Ureter (tissue), 1 donor: ENCODE results near the gene PCDHA3. TPM values are rescaled to one million over a fixed set of nuclear protein-coding genes. Genes with fewer than 3 reads are reported as not detected.
"Not testable (repeated sequence)": the region's sequence is repeated elsewhere in the genome, so short reads cannot be mapped to it uniquely, and the experiment has no call there.

Experiments used
- DNase-seq: peaks from one replicate; pipeline ENCODE4 v3.0.0-alpha.2; 2020; ENCODE audit warnings: low spot score
- total RNA-seq: library from RNA; stranded (reverse); gene quantifications from one replicate; pipeline ENCODE4 v1.2.4, GENCODE V29; 2023
- donor health status: DM: yes; HTN: yes; CAD: no.

The PCDHA3 gene
- total RNA-seq, 1 donor from 2014 or later: 0.31 TPM

DNA sequence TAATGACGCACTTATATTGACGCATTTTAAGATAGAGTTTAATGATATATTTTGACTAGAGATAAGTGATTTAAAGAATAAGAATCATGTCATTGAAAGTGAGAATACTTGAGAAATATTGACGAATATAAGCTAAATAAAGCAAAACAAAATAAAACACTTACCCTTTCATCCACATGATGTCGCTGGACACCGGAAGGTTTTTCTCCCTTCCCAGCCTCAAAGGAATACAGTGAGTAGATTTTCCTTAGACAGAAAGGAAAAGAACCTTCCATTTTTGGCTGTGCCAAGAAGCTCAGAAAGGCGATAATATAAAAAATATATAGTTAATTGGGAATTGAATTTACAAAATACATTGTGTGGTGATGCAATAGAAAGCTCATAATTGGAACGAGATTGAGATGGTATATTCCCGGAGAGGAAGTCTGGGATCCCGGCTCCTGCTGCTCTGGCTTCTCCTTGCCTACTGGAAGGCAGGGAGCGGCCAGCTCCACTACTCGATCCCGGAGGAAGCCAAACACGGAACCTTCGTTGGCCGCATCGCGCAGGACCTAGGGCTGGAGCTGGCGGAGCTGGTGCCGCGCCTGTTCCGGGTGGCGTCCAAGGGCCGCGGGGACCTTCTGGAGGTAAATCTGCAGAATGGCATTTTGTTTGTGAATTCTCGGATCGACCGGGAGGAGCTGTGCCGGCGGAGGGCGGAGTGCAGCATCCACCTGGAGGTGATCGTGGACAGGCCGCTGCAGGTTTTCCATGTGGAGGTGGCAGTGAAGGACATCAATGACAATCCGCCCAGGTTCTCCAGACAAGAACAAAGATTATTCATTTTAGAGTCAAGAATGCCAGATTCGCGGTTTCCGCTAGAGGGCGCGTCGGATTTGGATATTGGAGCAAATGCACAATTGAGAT lies 20.8 kb downstream of the PCDHA3 start, which contains the start of gene PCDHA5:
Gene PCDHA5 (plus strand): TSS at position 239 of the 906 bp plus-strand sequence.
- DNase-seq: no peak

DNA sequence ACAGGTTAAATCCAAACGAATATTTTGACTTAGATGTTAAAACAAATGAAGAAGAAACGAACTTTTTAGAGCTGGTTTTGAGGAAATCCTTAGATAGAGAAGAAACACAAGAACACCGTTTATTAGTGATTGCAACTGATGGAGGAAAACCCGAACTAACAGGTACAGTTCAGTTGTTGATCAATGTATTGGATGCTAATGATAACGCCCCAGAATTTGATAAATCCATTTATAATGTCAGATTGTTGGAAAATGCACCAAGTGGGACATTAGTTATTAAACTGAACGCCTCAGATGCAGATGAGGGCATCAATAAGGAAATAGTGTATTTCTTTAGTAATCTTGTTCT lies 21.4 kb downstream of the PCDHA3 start:
- DNase-seq: no peak

DNA sequence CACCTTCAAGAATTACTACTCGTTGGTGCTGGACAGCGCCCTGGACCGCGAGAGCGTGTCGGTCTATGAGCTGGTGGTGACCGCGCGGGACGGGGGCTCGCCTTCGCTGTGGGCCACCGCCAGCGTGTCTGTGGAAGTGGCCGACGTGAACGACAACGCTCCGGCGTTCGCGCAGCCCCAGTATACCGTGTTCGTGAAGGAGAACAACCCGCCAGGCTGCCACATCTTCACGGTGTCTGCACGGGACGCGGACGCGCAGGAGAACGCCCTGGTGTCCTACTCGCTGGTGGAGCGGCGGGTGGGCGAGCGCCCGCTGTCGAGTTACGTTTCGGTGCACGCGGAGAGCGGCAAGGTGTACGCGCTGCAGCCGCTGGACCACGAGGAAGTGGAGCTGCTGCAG lies 22.1 kb downstream of the PCDHA3 start:
- DNase-seq: not testable (repeated sequence)

DNA sequence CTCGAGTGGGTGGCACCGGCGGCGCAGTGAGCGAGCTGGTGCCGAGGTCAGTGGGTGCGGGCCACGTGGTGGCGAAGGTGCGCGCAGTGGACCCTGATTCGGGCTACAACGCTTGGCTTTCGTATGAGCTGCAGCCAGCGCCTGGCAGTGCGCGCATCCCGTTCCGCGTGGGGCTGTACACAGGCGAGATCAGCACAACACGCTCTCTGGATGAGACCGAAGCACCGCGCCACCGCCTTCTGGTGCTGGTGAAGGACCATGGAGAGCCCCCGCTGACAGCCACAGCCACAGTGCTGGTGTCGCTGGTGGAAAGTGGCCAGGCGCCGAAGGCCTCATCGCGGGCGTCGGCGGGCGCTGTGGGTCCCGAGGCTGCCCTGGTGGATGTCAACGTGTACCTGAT lies 22.6 kb downstream of the PCDHA3 start:
- no peak for DNase-seq

DNA sequence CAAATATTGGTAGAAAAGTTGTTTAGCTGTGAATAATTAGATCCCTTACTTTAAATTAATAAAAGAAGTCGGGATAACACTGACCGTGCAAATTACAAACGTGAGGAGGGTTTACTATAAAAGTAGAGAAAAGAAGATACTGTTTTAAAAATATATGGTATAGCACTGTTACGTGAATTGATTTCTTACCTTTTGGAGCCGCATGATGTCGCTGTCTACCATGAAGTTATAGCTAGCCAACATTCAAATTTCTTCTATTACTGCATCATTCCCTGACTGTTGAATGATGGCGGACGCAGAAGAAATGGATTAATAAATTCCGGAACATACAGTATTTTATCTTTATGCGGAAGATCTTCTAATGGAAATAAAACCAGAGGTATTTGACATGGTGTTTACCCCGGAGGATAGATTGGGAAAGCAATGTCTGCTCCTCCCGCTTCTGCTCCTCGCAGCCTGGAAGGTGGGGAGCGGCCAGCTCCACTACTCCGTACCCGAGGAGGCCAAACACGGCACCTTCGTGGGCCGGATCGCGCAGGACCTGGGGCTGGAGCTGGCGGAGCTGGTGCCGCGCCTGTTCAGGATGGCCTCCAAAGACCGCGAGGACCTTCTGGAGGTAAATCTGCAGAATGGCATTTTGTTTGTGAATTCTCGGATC lies 27.0 kb downstream of the PCDHA3 start, which contains the start of gene PCDHA6:
Gene PCDHA6 (plus strand): TSS at position 257 of the 658 bp plus-strand sequence. CDS start 132 bp downstream, at position 389.
- no peak for DNase-seq

DNA sequence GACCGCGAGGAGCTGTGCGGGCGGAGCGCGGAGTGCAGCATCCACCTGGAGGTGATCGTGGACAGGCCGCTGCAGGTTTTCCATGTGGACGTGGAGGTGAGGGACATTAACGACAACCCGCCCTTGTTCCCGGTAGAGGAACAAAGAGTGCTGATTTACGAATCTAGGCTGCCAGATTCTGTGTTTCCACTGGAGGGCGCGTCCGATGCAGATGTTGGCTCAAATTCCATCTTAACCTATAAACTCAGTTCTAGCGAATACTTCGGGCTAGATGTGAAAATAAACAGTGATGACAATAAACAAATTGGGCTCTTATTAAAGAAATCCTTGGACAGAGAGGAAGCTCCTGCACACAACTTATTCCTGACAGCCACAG lies 27.5 kb downstream of the PCDHA3 start:
- DNase-seq: no peak

DNA sequence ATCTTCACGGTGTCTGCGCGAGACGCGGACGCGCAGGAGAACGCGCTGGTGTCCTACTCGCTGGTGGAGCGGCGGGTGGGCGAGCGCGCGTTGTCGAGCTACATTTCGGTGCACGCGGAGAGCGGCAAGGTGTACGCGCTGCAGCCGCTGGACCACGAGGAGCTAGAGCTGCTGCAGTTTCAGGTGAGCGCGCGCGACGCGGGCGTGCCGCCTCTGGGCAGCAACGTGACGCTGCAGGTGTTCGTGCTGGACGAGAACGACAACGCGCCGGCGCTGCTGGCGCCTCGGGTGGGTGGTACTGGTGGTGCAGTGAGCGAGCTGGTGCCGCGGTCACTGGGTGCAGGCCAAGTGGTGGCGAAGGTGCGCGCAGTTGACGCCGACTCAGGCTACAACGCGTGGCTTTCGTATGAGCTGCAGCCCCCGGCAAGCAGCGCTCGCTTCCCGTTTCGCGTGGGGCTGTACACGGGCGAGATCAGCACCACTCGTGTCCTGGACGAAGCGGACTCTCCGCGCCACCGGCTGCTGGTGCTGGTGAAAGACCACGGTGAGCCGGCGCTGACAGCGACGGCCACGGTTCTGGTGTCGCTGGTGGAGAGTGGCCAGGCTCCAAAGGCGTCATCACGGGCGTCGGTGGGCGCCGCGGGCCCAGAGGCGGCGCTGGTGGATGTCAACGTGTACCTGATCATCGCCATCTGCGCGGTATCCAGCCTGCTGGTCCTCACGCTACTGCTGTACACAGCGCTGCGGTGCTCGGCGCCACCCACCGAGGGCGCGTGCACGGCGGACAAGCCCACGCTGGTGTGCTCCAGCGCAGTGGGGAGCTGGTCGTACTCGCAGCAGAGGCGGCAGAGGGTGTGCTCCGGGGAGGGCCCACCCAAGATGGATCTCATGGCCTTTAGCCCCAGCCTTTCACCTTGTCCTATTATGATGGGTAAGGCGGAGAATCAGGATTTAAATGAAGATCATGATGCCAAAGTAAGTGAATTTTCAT lies 28.9 kb downstream of the PCDHA3 start:
- DNase-seq: not testable (repeated sequence)

DNA sequence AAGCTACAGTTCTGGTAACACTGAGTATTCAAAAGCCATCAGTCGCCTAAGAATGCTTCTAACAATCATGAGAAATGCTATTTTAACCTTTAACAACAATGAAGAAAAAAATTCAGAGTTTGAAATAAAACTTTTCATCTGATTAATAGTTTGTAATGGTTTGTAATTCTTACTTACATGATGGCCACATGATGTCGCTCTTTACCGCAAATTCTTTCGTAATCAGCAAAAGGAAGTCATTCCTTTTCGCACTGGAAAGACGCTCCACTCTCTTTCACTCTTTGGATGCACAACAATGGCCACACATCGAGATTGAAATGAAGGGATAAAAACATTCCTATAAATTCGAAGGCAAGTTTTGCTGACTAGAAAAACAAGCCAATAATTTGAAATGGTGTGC lies 33.1 kb downstream of the PCDHA3 start, which contains the start of gene PCDHA7:
Gene PCDHA7 (plus strand): TSS at position 277 of the 400 bp plus-strand sequence. CDS start 115 bp downstream, at position 392.
- no peak for DNase-seq

DNA sequence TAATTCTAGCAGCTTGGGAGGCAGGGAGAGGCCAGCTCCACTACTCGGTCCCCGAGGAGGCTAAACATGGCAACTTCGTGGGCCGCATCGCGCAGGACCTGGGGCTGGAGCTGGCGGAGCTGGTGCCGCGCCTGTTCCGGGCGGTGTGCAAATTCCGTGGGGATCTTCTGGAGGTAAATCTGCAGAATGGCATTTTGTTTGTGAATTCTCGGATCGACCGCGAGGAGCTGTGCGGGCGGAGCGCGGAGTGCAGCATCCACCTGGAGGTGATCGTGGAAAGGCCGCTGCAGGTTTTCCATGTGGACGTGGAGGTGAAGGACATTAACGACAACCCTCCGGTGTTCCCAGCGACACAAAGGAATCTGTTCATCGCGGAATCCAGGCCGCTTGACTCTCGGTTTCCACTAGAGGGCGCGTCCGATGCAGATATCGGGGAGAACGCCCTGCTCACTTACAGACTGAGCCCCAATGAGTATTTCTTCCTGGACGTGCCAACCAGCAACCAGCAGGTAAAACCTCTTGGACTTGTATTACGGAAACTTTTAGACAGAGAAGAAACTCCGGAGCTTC lies 33.7 kb downstream of the PCDHA3 start:
- DNase-seq: not testable (repeated sequence)

DNA sequence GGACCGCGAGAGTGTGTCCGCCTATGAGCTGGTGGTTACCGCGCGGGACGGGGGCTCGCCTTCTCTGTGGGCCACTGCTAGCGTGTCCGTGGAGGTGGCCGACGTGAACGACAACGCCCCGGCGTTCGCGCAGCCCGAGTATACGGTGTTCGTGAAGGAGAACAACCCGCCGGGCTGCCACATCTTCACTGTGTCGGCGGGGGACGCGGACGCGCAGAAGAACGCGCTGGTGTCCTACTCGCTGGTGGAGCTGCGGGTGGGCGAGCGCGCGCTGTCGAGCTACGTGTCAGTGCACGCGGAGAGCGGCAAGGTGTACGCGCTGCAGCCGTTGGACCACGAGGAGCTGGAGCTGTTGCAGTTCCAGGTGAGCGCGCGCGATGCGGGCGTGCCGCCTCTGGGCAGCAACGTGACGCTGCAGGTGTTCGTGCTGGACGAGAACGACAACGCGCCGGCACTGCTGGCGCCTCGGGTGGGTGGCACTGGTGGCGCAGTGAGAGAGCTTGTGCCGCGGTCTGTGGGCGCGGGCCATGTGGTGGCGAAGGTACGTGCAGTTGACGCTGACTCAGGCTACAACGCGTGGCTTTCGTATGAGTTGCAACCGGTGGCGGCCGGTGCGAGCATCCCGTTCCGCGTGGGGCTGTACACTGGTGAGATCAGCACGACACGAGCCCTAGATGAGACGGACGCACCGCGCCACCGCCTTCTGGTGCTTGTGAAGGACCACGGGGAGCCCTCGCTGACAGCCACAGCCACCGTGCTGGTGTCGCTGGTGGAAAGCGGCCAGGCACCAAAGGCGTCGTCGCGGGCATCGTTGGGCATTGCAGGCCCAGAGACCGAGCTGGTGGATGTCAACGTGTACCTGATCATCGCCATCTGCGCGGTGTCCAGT lies 35.0 kb downstream of the PCDHA3 start:
- DNase-seq: no peak

DNA sequence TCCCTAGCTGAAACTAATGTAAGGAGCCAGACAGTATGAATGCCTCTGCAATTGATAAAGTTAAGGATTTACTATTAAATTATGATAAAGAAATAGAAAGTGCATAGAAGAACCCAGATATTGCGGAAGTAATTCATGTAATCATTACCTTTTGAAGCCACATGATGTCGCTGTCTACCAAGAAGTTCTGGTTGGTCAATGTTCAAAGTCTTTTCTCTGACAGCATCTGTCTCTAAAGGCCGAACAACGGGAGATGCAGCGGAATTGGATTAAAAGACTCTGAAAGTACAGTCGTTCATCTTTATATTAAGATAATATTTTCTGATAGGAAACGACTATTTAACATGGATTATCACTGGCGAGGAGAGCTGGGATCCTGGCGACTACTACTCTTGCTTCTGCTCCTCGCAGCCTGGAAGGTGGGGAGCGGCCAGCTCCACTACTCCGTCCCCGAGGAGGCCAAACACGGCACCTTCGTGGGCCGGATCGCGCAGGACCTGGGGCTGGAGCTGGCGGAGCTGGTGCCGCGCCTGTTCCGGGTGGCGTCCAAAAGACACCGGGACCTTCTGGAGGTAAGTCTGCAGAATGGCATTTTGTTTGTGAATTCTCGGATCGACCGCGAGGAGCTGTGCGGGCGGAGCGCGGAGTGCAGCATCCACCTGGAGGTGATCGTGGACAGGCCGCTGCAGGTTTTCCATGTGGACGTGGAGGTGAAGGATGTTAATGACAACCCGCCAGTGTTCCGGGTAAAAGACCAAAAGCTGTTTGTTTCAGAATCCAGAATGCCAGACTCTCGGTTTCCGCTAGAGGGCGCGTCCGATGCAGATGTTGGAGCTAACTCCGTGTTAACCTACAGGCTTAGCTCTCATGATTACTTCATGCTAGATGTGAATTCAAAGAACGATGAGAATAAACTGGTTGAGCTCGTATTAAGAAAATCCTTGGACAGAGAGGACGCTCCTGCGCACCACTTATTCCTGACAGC lies 40.4 kb downstream of the PCDHA3 start, which contains the start of gene PCDHA8:
Gene PCDHA8 (plus strand): TSS at position 210 of the 985 bp plus-strand sequence. CDS start 135 bp downstream, at position 345.
- DNase-seq: no peak

DNA sequence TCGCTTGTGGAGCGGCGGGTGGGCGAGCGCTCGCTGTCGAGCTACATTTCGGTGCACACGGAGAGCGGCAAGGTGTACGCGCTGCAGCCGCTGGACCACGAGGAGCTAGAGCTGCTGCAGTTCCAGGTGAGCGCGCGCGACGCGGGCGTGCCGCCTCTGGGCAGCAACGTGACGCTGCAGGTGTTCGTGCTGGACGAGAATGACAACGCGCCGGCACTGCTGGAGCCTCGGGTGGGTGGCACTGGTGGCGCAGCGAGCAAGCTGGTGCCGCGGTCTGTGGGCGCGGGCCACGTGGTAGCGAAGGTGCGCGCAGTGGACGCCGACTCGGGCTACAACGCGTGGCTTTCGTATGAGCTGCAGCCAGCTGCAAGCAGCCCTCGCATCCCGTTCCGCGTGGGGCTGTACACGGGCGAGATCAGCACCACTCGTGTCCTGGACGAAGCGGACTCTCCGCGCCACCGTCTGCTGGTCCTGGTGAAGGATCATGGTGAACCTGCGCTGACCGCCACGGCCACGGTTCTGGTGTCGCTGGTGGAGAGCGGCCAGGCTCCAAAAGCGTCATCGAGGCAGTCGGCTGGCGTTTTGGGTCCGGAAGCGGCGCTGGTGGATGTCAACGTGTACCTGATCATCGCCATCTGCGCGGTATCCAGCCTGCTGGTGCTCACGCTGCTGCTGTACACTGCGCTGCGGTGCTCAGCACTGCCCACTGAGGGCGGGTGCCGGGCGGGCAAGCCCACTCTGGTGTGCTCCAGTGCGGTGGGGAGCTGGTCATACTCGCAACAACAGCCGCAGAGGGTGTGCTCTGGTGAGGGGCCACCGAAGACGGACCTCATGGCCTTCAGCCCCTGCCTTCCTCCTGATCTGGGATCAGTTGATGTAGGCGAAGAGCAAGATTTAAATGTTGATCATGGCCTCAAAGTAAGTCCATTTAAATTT lies 42.2 kb downstream of the PCDHA3 start:
- DNase-seq: no peak

DNA sequence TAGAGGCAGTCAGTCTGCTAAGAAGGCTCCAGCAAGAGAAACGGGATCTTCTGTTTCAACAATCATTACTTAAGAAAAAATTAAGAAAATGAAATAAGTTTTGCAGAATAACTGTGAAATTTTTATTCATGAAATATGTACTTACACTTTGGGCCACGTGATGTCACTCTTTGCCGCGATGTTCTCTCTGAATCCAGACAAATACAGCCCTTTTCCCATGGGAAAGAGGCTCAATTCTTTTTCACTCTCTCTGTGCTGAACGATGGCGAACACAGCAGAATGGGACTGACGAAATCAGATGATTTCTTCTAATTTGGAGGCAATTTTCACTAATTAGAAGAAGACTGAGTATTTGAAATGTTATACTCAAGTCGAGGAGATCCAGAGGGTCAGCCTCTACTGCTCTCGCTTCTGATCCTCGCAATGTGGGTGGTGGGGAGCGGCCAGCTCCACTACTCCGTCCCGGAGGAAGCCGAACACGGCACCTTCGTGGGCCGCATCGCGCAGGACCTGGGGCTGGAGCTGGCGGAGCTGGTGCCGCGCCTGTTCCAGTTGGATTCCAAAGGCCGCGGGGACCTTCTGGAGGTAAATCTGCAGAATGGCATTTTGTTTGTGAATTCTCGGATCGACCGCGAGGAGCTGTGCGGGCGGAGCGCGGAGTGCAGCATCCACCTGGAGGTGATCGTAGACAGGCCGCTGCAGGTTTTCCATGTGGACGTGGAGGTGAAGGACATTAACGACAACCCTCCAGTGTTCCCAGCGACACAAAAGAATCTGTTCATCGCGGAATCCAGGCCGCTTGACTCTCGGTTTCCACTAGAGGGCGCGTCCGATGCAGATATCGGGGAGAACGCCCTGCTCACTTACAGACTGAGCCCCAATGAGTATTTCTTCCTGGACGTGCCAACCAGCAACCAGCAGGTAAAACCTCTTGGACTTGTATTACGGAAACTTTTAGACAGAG lies 47.6 kb downstream of the PCDHA3 start, which contains the start of gene PCDHA9:
Gene PCDHA9 (plus strand): TSS at position 244 of the 964 bp plus-strand sequence. CDS start 114 bp downstream, at position 358.
- DNase-seq: not testable (repeated sequence)

DNA sequence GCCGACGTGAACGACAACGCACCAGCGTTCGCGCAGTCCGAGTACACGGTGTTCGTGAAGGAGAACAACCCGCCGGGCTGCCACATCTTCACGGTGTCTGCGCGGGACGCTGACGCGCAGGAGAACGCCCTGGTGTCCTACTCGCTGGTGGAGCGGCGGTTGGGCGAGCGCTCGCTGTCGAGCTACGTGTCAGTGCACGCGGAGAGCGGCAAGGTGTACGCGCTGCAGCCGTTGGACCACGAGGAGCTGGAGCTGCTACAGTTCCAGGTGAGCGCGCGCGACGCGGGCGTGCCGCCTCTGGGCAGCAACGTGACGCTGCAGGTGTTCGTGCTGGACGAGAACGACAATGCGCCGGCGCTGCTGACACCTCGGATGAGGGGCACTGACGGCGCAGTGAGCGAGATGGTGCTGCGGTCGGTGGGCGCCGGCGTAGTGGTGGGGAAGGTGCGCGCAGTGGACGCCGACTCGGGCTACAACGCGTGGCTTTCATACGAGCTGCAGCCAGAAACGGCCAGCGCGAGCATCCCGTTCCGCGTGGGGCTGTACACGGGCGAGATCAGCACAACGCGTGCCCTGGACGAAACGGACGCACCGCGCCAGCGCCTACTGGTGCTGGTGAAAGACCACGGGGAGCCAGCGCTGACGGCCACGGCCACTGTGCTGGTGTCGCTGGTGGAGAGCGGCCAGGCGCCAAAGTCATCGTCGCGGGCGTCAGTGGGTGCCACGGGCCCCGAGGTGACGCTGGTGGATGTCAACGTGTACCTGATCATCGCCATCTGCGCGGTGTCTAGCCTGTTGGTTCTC lies 49.2 kb downstream of the PCDHA3 start:
- DNase-seq: not testable (repeated sequence)
